PC-9 (cell line): ENCODE measurements around the gene LARP4B. TPM values are rescaled to one million over a fixed set of nuclear protein-coding genes. Genes with fewer than 3 reads are reported as not detected.

ENCODE experiments used
- BruUV-seq: library from RNA; stranded (reverse); fragments of 400-500 nt; replicated peaks from 2 replicates; lab custom pipeline; 2021; lab: Mats Ljungman, UMichigan
- CTCF ChIA-PET: fragments of 300-600 bp; sonication (Branson Sonifier 250); formaldehyde crosslinking; loops from one replicate; lab custom pipeline; 2022; ENCODE audit warnings: antibody characterized with exemption; lab: Charles Lee
- POLR2A ChIA-PET: fragments of 300-600 bp; sonication (Branson Sonifier 250); formaldehyde crosslinking; loops from one replicate; lab custom pipeline; 2022; ENCODE audit warnings: antibody characterized with exemption; ENCODE audit not compliant: unreplicated experiment; lab: Charles Lee
- DNase-seq, 2 experiments: peaks; one replicate each; pipeline versions ENCODE4 v3.0.0 to v3.0.0-alpha.2; 2015 to 2022; ENCODE audit warnings: mixed read lengths in 1 of 2
- H2AFZ ChIP-seq: fragments of 200-600 bp; sonication (generic); 2 replicates; pipeline ENCODE4 v1.8.1; 2017; ENCODE audit warnings: antibody characterized with exemption
- H3F3A ChIP-seq: fragments of 200-600 bp; sonication (generic); 2 replicates; pipeline ENCODE4 v1.8.1; 2017; ENCODE audit warnings: antibody characterized with exemption, mild to moderate bottlenecking, low read depth; ENCODE audit not compliant: insufficient read depth
- H3K27ac ChIP-seq: fragments of 200-600 bp; sonication (generic); 2 replicates; pipeline ENCODE4 v1.6.1; 2016; ENCODE audit warnings: mixed run types
- H3K27me3 ChIP-seq: fragments of 200-600 bp; sonication (generic); 2 replicates; pipeline ENCODE4 v1.6.1; 2016; ENCODE audit warnings: low read depth, mixed run types; ENCODE audit not compliant: insufficient read depth
- H3K36me3 ChIP-seq: fragments of 200-600 bp; sonication (generic); 2 replicates; pipeline ENCODE4 v1.6.1; 2016; ENCODE audit warnings: low read depth, mixed run types
- H3K4me1 ChIP-seq: fragments of 200-600 bp; sonication (generic); replicated peaks from 2 replicates; pipeline ENCODE4 v1.6.1; 2016; ENCODE audit warnings: mixed run types; ENCODE audit not compliant: insufficient read depth
- H3K4me2 ChIP-seq: fragments of 200-600 bp; sonication (generic); 2 replicates; pipeline ENCODE4 v1.6.1; 2017; ENCODE audit warnings: mixed run types
- H3K4me3 ChIP-seq: fragments of 200-600 bp; sonication (generic); 2 replicates; pipeline ENCODE4 v1.6.1; 2016; ENCODE audit warnings: mixed run types
- H3K79me2 ChIP-seq: fragments of 200-600 bp; sonication (generic); 2 replicates; pipeline ENCODE4 v1.6.1; 2017; ENCODE audit warnings: low read depth, mixed run types
- H3K9me2 ChIP-seq: fragments of 200-600 bp; sonication (generic); 2 replicates; pipeline ENCODE4 v1.8.1; 2017; ENCODE audit warnings: mild to moderate bottlenecking; ENCODE audit not compliant: insufficient read depth
- H3K9me3 ChIP-seq: fragments of 200-600 bp; sonication (generic); 2 replicates; pipeline ENCODE4 v1.8.1; 2016; ENCODE audit warnings: low read depth; ENCODE audit not compliant: insufficient read depth
- H4K20me1 ChIP-seq: fragments of 200-600 bp; sonication (generic); 2 replicates; pipeline ENCODE4 v1.8.1; 2017; ENCODE audit not compliant: insufficient read depth
- EZH2 ChIP-seq: fragments of 200-600 bp; sonication (generic); IDR thresholded peaks from 2 replicates; pipeline ENCODE4 v1.8.0; 2017; ENCODE audit warnings: antibody characterized with exemption, low read depth
- intact Hi-C: fragments of 100-400 bp; cut with micrococcal nuclease; formaldehyde crosslinking; loops from one replicate; pipeline ENCODE4 v1.10.0; 2022; ENCODE audit not compliant: unreplicated experiment
- total RNA-seq: library from RNA; stranded (reverse); gene quantifications from 2 replicates; pipeline ENCODE4 v1.2.3, GENCODE V29; 2021
- TF ChIP-seq, protein P1 (sequence below): fragments of 200-600 bp; sonication (generic); conservative IDR thresholded peaks from 2 replicates; pipeline ENCODE4 v1.6.1; 2017; ENCODE audit warnings: mixed run types, antibody characterized with exemption, mild to moderate bottlenecking, moderate library complexity

LARP4B gene
- total RNA-seq, 1 experiment from 2014 or later = 93.4 TPM

GRCh38 chr10:767211-767610 is 164.3 kb downstream of the LARP4B start:
- Histone ChIP-seq H3F3A (no peaks in the 10 kb centered on the region), H3K9me3 (no peaks in the 10 kb centered on the region), H2AFZ (no peak overlapping the region), H3K79me2 (no peaks in the 10 kb centered on the region), H3K4me1 (no peaks in the 10 kb centered on the region), H3K36me3 (no peaks in the 10 kb centered on the region), H3K4me3 (no peak overlapping the region), H3K27me3 (peaks cover 19% of the 10 kb centered on the region), H3K9me2 (no peaks in the 10 kb centered on the region; the same call in 1 of the 2 replicates), H3K4me2 (no peak overlapping the region), H4K20me1 (no peaks in the 10 kb centered on the region), H3K27ac (no peak overlapping the region)
- ChIA-PET POLR2A (no interaction called here), CTCF (no interaction called here)
- no peak for DNase-seq
- intact Hi-C loops = no loop called here
- BruUV-seq = no TSS peak
- TF ChIP-seq EZH2 = no peak
- TF ChIP-seq, protein P1, sequence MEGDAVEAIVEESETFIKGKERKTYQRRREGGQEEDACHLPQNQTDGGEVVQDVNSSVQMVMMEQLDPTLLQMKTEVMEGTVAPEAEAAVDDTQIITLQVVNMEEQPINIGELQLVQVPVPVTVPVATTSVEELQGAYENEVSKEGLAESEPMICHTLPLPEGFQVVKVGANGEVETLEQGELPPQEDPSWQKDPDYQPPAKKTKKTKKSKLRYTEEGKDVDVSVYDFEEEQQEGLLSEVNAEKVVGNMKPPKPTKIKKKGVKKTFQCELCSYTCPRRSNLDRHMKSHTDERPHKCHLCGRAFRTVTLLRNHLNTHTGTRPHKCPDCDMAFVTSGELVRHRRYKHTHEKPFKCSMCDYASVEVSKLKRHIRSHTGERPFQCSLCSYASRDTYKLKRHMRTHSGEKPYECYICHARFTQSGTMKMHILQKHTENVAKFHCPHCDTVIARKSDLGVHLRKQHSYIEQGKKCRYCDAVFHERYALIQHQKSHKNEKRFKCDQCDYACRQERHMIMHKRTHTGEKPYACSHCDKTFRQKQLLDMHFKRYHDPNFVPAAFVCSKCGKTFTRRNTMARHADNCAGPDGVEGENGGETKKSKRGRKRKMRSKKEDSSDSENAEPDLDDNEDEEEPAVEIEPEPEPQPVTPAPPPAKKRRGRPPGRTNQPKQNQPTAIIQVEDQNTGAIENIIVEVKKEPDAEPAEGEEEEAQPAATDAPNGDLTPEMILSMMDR = no peak

- intact Hi-C loops = no loop called here
- H3K4me2 ChIP-seq = no peak overlapping the region
- H3K9me2 ChIP-seq = no peaks in the 10 kb centered on the region; the same call in 1 of the 2 replicates
- ChIA-PET CTCF (no interaction called here), POLR2A (no interaction called here)
- no TSS peak for BruUV-seq
- no peaks in the 10 kb centered on the region for H3K79me2 ChIP-seq
- H4K20me1 ChIP-seq = no peaks in the 10 kb centered on the region
- H3K4me1 ChIP-seq = no peaks in the 10 kb centered on the region
- H3K9me3 ChIP-seq = no peaks in the 10 kb centered on the region
- H3K27ac ChIP-seq = no peak overlapping the region
- no peak overlapping the region for H2AFZ ChIP-seq
- TF ChIP-seq, protein P1 = no peak
- no peak for TF ChIP-seq EZH2
- H3F3A ChIP-seq = no peaks in the 10 kb centered on the region
- no peaks in the 10 kb centered on the region for H3K27me3 ChIP-seq
- no peak overlapping the region for H3K4me3 ChIP-seq
- H3K36me3 ChIP-seq = no peaks in the 10 kb centered on the region
- no peak for DNase-seq
Measured at GRCh38 chr10:761376-761775, 170.1 kb downstream of the LARP4B start.

DNA sequence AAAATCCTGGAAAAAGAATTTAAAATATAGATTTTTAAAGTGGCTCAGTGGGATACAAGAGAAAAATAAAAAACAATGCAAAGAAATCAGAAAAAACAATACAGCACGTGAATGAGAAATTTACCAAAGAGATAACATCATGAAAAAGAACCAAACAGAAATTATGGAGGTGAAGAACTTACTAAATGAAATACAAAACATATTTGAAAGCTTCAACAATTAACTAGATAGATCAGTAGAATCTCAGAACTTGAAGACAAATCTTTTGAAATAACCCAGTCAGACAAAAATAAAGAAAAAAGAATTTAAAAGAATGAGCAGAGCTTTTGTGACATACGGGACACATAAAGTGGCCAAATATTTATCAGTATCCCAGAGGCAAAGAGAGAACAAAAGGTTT is 170.9 kb downstream of the LARP4B start:
- Histone ChIP-seq H3K27me3 (no peaks in the 10 kb centered on the region), H3K9me3 (no peaks in the 10 kb centered on the region), H3K79me2 (no peaks in the 10 kb centered on the region), H3F3A (no peaks in the 10 kb centered on the region), H3K9me2 (no peaks in the 10 kb centered on the region; the same call in 1 of the 2 replicates), H3K4me1 (no peaks in the 10 kb centered on the region), H3K27ac (no peak overlapping the region), H4K20me1 (no peaks in the 10 kb centered on the region), H3K4me2 (no peak overlapping the region), H3K36me3 (no peaks in the 10 kb centered on the region), H2AFZ (no peak overlapping the region), H3K4me3 (no peak overlapping the region)
- DNase-seq = no peak
- POLR2A ChIA-PET = no interaction called here
- no TSS peak for BruUV-seq
- no peak for TF ChIP-seq EZH2
- intact Hi-C loops = no loop called here
- CTCF ChIA-PET = no interaction called here

GRCh38 chr10:759898-760477 is 171.5 kb downstream of the LARP4B start:
- H3K4me2 ChIP-seq = no peak overlapping the region
- no peaks in the 10 kb centered on the region for H3K79me2 ChIP-seq
- no peaks in the 10 kb centered on the region for H3K9me3 ChIP-seq
- no peaks in the 10 kb centered on the region; the same call in 1 of the 2 replicates for H3K9me2 ChIP-seq
- CTCF ChIA-PET = no interaction called here
- POLR2A ChIA-PET = no interaction called here
- H3K4me3 ChIP-seq = no peak overlapping the region
- H3K36me3 ChIP-seq = no peaks in the 10 kb centered on the region
- no peak overlapping the region for H2AFZ ChIP-seq
- no peak overlapping the region for H3K27ac ChIP-seq
- no peaks in the 10 kb centered on the region for H3F3A ChIP-seq
- intact Hi-C loops = no loop called here
- BruUV-seq = no TSS peak
- H3K4me1 ChIP-seq = no peaks in the 10 kb centered on the region
- H4K20me1 ChIP-seq = no peaks in the 10 kb centered on the region
- DNase-seq = no peak
- no peak for TF ChIP-seq EZH2
- TF ChIP-seq, protein P1 = no peak
- H3K27me3 ChIP-seq = no peaks in the 10 kb centered on the region
